SH-SY5Y (cell line): Measurements from ENCODE around the gene RPS6KA2.

Experiments
- GATA2 ChIP-seq: IDR thresholded peaks from 2 replicates; pipeline ENCODE4 v1.6.1; 2011; ENCODE audit warnings: mild to moderate bottlenecking, low read depth, low read length
- GATA3 ChIP-seq: IDR thresholded peaks from 2 replicates; pipeline ENCODE4 v1.6.1; 2011; ENCODE audit warnings: low read depth, mild to moderate bottlenecking, low read length, moderate library complexity

GRCh38 chr6:166546653-166547052, 80.4 kb downstream of the RPS6KA2 start:
- TF ChIP-seq GATA2: no peak
- no peak for TF ChIP-seq GATA3
